Type B pancreatic cell (in vitro differentiated cells): ENCODE data around the gene PARP8. TPM values are rescaled to one million over a fixed set of nuclear protein-coding genes. Genes with fewer than 3 reads are reported as not detected.
"Not testable (repeated sequence)": the region's sequence is repeated elsewhere in the genome, so short reads cannot be mapped to it uniquely, and the experiment has no call there.

ENCODE experiments used
- DNase-seq: peaks from one replicate; pipeline ENCODE4 v3.0.0; 2021; ENCODE audit warnings: mixed read lengths; ENCODE audit not compliant: unreplicated experiment; ENCODE audit errors: extremely low spot score
- H3K27ac Mint-ChIP-seq: 2 replicates; pipeline ENCODE4 v1.8.0; 2021; ENCODE audit warnings: mild to moderate bottlenecking, mixed read lengths
- H3K27me3 Mint-ChIP-seq: 2 replicates; pipeline ENCODE4 v1.8.0; 2021; ENCODE audit warnings: mixed read lengths
- H3K36me3 Mint-ChIP-seq: 2 replicates; pipeline ENCODE4 v1.8.0; 2021; ENCODE audit warnings: mixed read lengths
- H3K4me1 Mint-ChIP-seq: one replicate; pipeline ENCODE4 v1.8.0; 2021; ENCODE audit warnings: mixed read lengths; ENCODE audit not compliant: unreplicated experiment
- H3K4me3 Mint-ChIP-seq: 2 replicates; pipeline ENCODE4 v1.8.0; 2021; ENCODE audit warnings: mild to moderate bottlenecking, mixed read lengths
- H3K9me3 Mint-ChIP-seq: 2 replicates; pipeline ENCODE4 v1.8.0; 2021; ENCODE audit warnings: mixed read lengths
- total RNA-seq: library from RNA; stranded (reverse); gene quantifications from 2 replicates; pipeline ENCODE4 v1.2.1, GENCODE V29; 2021; ENCODE audit warnings: low replicate concordance
- TF ChIP-seq, protein P1 (sequence below): fragments of 200-600 bp; sonication (generic); conservative IDR thresholded peaks from 2 replicates; pipeline ENCODE4 v1.5.0; 2021; ENCODE audit warnings: antibody characterized with exemption, mild to moderate bottlenecking

The PARP8 gene
- total RNA-seq, 1 donor from 2014 or later = 19.6 TPM

DNA sequence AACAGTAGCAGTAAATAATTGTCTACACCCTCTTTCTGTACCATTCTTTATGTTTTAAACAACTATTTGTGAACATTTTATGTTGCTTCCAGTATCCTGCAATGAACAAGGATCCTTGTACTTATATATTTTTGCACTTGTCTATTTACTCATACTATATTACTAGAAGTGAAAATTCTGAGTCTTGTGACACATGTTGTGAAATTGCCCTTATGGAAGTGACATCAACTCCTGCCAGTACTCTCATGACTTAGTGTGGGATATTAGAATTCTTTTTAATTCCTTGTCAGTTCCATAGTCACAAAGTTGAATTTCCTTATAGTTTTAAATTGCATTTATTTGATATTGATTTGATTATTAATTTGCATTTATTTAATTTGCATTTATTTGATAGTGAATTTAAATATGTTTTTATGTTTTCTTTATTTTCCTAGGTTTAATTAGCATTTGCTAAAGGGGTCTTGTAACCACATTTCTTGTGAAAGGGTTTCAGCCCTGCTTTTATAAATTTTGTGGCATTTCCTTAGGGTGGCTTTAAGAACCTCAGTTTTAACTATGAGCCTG, 27.7 kb downstream of the PARP8 start:
- Mint-ChIP-seq H3K4me1 (no peaks in the 10 kb centered on the region), H3K27me3 (no peaks in the 10 kb centered on the region), H3K36me3 (no peaks in the 10 kb centered on the region), H3K9me3 (no peaks in the 10 kb centered on the region), H3K4me3 (no peak overlapping the region), H3K27ac (no peak overlapping the region)
- DNase-seq = no peak
- TF ChIP-seq, protein P1, sequence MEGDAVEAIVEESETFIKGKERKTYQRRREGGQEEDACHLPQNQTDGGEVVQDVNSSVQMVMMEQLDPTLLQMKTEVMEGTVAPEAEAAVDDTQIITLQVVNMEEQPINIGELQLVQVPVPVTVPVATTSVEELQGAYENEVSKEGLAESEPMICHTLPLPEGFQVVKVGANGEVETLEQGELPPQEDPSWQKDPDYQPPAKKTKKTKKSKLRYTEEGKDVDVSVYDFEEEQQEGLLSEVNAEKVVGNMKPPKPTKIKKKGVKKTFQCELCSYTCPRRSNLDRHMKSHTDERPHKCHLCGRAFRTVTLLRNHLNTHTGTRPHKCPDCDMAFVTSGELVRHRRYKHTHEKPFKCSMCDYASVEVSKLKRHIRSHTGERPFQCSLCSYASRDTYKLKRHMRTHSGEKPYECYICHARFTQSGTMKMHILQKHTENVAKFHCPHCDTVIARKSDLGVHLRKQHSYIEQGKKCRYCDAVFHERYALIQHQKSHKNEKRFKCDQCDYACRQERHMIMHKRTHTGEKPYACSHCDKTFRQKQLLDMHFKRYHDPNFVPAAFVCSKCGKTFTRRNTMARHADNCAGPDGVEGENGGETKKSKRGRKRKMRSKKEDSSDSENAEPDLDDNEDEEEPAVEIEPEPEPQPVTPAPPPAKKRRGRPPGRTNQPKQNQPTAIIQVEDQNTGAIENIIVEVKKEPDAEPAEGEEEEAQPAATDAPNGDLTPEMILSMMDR = no peak

DNA sequence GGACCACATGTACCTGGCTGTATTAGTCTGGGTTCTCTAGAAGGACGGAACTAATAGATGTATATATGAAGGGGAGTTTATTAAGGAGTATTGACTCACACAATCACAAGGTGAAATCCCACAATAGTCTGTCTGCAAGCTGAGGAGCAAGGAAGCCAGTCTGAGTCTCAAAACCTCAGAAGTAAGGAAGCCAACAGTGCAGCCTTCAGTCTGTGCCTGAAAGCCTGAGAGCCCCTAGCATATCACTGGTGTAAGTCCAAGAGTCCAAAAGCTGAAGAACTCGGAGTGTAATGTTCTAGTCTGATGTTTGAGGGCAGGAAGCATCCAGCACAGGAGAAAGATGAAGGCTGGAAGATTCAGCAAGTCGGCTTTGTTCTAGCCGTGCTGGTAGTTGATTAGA, 28.2 kb downstream of the PARP8 start:
- H3K36me3 Mint-ChIP-seq, H3K4me1 Mint-ChIP-seq, H3K27ac Mint-ChIP-seq, DNase-seq, H3K4me3 Mint-ChIP-seq, H3K27me3 Mint-ChIP-seq, H3K9me3 Mint-ChIP-seq: not testable (repeated sequence)

DNA sequence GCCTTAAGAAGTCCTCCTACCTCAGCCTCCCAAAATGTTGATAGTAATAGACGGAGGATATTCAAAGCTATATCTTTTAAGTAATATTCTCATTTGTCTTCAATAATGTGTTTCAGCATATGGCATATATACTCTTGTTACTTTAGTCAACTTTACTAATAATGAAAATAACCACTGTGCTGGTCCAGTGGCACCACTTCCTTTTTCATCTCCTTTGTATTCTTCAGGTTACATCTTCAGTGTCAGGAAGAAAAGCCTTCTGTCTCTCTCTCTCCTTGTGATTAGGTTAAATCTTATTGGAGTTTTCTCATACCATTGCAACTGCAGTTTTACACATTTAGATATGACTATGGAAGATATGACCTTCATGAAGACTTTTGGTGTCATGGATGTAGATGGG, 31.3 kb downstream of the PARP8 start:
- H3K4me3 Mint-ChIP-seq = no peak overlapping the region

DNA sequence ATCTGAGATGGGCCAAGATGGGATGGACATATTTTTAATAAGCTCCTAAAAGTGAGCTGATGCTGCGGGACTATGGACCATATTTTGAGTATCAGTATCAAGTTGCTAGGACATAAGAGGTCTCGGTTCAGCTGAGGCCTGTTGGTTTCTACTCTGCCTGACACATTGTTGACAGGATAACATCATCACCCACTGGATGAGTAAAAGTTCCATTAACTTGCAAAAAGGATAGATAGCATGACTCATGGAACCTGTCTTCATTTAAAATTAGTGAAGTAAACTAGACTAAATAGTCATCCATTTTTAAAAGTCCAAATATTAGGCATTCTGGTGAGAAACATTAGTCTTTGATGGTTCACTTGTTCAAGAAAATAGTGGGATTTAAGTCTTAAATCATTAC, 33.3 kb downstream of the PARP8 start:
- Mint-ChIP-seq H3K9me3 (no peaks in the 10 kb centered on the region), H3K27ac (no peak overlapping the region), H3K4me1 (no peaks in the 10 kb centered on the region), H3K4me3 (no peak overlapping the region), H3K27me3 (no peaks in the 10 kb centered on the region), H3K36me3 (no peaks in the 10 kb centered on the region)
- TF ChIP-seq, protein P1 = no peak
- DNase-seq = no peak

More for the DNA sequence above, 31.3 kb downstream of the PARP8 start:
- no peaks in the 10 kb centered on the region for H3K4me1 Mint-ChIP-seq
- H3K36me3 Mint-ChIP-seq = no peaks in the 10 kb centered on the region
- H3K27me3 Mint-ChIP-seq = no peaks in the 10 kb centered on the region
- no peak overlapping the region for H3K27ac Mint-ChIP-seq
- DNase-seq = no peak
- TF ChIP-seq, protein P1 = no peak
- no peaks in the 10 kb centered on the region for H3K9me3 Mint-ChIP-seq

DNA sequence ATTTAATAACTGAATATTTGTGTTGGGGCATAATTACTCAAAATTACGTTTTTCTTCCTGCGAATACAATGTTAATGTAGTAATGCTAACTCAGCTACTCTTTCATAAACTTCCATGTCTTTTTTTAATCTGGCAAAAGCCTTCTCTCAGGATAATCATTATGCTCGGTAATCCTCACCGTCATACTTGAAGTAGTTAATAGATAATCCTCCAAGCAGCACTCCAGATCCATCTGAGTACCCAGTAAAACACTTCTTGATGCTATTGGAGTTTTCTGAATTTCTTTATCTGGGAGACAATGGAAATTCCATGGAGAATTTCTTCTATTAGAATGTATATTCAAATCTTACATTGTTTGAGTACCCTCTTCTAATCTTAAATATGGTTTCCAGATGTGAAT, 34.3 kb downstream of the PARP8 start:
- DNase-seq = no peak
- Mint-ChIP-seq H3K4me1 (no peaks in the 10 kb centered on the region), H3K27me3 (no peaks in the 10 kb centered on the region), H3K27ac (no peak overlapping the region), H3K4me3 (no peak overlapping the region), H3K9me3 (no peaks in the 10 kb centered on the region), H3K36me3 (no peaks in the 10 kb centered on the region)
- TF ChIP-seq, protein P1 = no peak

DNA sequence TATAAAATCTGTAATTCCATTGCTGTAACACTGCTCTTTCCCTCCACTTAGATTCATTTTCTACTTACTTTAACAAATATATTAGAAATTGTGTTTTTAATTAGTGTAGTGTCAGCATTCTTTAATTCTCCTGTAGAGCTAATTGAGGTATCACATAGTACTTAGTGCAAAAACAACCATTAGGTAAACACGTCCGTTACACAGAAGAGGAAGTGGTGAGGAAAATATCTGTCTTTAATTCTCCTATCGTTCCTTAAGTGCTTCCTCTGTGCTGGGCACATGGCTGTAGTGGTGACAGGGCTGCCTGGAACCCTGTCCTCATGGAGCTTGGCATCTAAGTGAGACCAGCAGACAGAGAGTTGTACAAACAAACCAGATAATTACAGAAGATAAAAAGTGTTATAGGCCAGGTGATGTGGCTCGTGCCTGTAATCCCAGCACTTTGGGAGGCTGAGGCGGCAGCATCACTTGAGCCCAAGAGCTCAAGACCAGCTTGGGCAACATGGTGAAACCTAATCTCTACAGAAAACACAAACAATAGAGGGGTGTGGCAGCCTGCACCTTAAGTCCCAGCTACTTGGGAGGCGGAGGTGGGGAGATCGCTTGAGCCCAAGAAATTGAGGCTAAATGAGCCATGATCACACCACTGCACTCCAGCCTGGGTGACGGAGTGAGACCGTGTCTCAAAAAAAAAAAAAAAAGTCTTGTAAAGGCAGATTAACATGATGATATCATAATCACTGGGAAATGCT, 36.4 kb downstream of the PARP8 start:
- TF ChIP-seq, protein P1 = no peak
- Mint-ChIP-seq H3K36me3 (no peaks in the 10 kb centered on the region), H3K9me3 (no peaks in the 10 kb centered on the region), H3K27ac (no peak overlapping the region), H3K4me3 (no peak overlapping the region), H3K27me3 (no peaks in the 10 kb centered on the region), H3K4me1 (no peaks in the 10 kb centered on the region)
- no peak for DNase-seq
